Esophagus muscularis mucosa (tissue), 4 donors: ENCODE results near the gene GRID1.

Experiments
- EP300 ChIP-seq: sonication (generic); formaldehyde crosslinking; IDR thresholded peaks from one replicate; pipeline ENCODE4 v1.6.1; 2017; ENCODE audit warnings: antibody characterized with exemption
- POLR2A ChIP-seq: fragments of 450-650 bp; IDR thresholded peaks from one replicate; pipeline ENCODE4 v1.6.1; 2017; ENCODE audit warnings: antibody characterized with exemption, moderate library complexity, mild to moderate bottlenecking, low read depth
- POLR2AphosphoS5 ChIP-seq, 2 donors: sonication (generic); formaldehyde crosslinking; IDR thresholded peaks; one replicate each; pipeline ENCODE4 v1.6.1; 2017; ENCODE audit warnings: antibody characterized with exemption in 2 of 2
- TF ChIP-seq, protein P1 (sequence below), 3 experiments: fragments of 200-600 bp in 2 of 3; fragments of 450-650 bp in 1 of 3; sonication (generic) in 2 of 3; IDR thresholded peaks; one replicate each; pipeline ENCODE4 v1.5.1; 2017 to 2019; ENCODE audit warnings: antibody characterized with exemption in 3 of 3, mild to moderate bottlenecking in 2 of 3, moderate library complexity in 1 of 3

DNA sequence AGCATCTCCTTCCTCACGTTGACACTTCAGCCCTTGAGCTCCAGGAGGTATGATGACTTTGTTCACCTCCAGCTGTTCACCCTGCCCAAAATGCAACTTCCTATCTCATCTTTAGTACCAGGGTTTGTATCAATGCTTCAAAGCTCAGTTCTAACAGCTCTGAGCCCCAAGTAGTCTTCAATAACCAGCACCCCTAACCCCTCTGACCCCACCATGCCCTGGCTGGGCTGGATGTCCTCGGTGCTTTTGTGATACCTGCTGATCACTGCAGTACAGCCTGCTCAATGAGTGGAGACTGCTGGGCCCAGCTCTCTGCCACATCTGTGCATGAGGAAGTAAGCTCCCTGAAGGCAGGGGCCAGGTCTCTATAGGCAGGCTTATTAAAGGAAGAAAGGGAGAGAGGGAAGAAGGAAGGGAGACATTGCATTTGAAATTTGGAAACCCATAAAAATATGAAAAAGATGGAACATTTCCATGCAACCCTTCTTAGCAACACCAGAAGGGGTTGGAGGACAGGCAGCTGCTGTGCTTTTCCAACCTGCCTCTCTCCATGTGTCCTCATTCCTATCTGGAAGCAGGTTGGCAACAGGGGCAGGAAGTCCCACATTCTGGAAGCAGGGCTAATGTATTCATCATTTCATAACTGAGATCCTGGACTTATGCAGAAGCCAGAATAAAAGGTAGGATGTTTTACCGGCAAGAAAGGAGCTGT lies 756.1 kb downstream of the GRID1 start:
- TF ChIP-seq, protein P1, sequence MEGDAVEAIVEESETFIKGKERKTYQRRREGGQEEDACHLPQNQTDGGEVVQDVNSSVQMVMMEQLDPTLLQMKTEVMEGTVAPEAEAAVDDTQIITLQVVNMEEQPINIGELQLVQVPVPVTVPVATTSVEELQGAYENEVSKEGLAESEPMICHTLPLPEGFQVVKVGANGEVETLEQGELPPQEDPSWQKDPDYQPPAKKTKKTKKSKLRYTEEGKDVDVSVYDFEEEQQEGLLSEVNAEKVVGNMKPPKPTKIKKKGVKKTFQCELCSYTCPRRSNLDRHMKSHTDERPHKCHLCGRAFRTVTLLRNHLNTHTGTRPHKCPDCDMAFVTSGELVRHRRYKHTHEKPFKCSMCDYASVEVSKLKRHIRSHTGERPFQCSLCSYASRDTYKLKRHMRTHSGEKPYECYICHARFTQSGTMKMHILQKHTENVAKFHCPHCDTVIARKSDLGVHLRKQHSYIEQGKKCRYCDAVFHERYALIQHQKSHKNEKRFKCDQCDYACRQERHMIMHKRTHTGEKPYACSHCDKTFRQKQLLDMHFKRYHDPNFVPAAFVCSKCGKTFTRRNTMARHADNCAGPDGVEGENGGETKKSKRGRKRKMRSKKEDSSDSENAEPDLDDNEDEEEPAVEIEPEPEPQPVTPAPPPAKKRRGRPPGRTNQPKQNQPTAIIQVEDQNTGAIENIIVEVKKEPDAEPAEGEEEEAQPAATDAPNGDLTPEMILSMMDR (IDR thresholded peaks at IDR 0.05), result no peak
- TF ChIP-seq POLR2A, result no peak
- TF ChIP-seq POLR2AphosphoS5 (IDR thresholded peaks at IDR 0.05), result no peak
- no peak for TF ChIP-seq EP300
